Measurements from ENCODE around the gene PSTPIP1.

DNA sequence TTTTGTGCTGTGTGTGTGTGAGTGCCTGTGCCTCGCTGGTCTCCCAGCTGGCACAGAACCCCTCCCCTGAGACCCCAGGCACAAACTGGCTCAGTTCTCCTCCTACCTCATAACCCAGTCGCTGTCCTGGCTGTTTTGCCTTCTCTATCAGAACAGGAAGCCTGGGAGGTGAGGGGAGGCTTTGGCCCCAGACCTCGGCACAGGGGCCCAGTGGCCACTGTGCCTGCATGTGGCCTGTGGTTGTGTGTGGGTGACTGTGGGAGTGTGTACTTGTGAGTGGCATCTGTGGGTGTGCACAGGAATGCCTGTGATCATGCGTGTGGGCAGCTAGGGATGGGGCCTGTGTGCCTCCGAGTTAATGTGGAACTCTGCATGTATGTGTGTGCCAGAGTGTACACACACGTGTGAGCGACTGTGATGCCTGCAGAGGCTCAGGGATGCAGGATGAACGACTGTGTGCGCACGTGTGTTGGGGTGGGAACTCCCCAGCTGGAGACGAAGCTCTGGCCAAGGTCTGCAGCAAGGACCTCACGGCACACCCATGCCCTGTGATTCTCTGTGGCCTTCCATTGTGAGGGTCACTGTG is 32.3 kb downstream of the PSTPIP1 start:
- TF ChIP-seq, protein P1, sequence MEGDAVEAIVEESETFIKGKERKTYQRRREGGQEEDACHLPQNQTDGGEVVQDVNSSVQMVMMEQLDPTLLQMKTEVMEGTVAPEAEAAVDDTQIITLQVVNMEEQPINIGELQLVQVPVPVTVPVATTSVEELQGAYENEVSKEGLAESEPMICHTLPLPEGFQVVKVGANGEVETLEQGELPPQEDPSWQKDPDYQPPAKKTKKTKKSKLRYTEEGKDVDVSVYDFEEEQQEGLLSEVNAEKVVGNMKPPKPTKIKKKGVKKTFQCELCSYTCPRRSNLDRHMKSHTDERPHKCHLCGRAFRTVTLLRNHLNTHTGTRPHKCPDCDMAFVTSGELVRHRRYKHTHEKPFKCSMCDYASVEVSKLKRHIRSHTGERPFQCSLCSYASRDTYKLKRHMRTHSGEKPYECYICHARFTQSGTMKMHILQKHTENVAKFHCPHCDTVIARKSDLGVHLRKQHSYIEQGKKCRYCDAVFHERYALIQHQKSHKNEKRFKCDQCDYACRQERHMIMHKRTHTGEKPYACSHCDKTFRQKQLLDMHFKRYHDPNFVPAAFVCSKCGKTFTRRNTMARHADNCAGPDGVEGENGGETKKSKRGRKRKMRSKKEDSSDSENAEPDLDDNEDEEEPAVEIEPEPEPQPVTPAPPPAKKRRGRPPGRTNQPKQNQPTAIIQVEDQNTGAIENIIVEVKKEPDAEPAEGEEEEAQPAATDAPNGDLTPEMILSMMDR (IDR thresholded peaks at IDR 0.05): no peak
- no peak for TF ChIP-seq POLR2A (IDR thresholded peaks at IDR 0.05)

All from esophagus squamous epithelium (tissue), 4 donors.